ENCODE measurements around the gene KRTAP19-1. TPM values are rescaled to one million over a fixed set of nuclear protein-coding genes. Genes with fewer than 3 reads are reported as not detected.

Gene KRTAP19-1
- total RNA-seq, 1 donor: not detected

DNA sequence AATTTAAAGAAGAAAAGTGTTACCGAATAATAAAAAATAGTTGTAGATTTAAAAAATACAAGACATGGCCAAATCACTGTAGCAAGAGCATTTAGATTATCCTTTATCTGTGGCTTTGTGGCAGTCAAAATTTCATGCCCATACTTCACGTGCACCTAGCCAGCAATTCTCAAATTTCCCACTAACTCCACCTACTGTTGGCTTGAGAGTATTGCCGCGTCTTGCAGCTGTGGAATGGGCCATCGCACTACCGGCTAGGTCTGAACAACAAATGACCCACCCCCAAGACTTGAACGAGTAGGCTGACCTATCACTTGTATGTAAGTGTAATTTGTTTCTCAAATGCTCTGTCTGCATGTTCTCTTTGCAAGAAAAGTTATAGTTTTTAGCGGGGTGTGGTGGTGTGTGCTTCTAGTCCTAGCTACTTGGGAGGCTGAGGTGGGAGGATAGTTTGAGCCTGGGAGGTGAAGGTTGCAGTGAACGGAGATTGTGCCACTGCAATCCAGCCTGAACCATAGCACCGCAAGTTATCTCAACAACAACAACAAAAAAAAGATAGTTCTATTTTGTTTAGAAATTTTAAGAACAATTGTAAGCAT, 46.0 kb downstream of the KRTAP19-1 start:
- no peak overlapping the region for H3K4me3 ChIP-seq (ENCODE audit: low read depth, low read length)
- DNase-seq (ENCODE audit: low read depth): no peak
- TF ChIP-seq, protein P1, sequence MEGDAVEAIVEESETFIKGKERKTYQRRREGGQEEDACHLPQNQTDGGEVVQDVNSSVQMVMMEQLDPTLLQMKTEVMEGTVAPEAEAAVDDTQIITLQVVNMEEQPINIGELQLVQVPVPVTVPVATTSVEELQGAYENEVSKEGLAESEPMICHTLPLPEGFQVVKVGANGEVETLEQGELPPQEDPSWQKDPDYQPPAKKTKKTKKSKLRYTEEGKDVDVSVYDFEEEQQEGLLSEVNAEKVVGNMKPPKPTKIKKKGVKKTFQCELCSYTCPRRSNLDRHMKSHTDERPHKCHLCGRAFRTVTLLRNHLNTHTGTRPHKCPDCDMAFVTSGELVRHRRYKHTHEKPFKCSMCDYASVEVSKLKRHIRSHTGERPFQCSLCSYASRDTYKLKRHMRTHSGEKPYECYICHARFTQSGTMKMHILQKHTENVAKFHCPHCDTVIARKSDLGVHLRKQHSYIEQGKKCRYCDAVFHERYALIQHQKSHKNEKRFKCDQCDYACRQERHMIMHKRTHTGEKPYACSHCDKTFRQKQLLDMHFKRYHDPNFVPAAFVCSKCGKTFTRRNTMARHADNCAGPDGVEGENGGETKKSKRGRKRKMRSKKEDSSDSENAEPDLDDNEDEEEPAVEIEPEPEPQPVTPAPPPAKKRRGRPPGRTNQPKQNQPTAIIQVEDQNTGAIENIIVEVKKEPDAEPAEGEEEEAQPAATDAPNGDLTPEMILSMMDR (IDR thresholded peaks at IDR 0.05; ENCODE audit: insufficient read depth, low read depth, low read length): peak; percentile 36

DNA sequence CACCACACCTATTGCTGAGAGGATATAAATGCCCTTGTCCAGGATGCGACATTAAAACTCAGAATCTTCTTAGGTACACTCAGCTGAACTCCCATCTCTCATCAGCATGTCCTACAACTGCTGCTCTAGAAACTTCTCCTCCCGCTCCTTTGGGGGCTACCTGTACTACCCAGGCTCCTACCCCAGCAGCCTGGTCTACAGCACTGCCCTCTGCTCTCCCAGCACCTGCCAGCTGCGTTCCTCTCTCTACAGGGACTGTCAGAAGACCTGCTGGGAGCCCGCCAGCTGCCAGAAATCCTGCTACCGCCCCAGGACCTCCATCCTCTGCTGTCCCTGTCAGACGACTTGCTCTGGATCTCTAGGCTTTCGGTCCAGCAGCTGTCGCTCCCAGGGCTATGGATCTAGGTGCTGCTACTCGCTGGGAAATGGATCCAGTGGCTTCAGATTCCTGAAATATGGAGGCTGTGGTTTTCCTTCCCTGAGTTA, 50.0 kb downstream of the KRTAP19-1 start, which contains the start of gene KRTAP13-4:
KRTAP13-4 (plus strand) TSS at position 51 of the 486 bp plus-strand sequence; CDS start at position 107, 56 bp downstream.
- H3K4me3 ChIP-seq (ENCODE audit: low read depth, low read length): no peak within 1 kb of the TSS
- no peak for DNase-seq (ENCODE audit: low read depth)
- TF ChIP-seq, protein P1 (IDR thresholded peaks at IDR 0.05; ENCODE audit: insufficient read depth, low read depth, low read length): no peak

Small RNA genes within 50 kb of the gene (small RNA-seq; reads per million reads assigned to genes)
- gene AP000567.1 (not detected), gene KRTAP19-10P (not detected), gene KRTAP19-9P (not detected)

Other genes starting within 250 kb of the KRTAP19-1 start
- not detected in 2 replicates for gene KRTAP24-1, start 197.4 kb downstream of the KRTAP19-1 start, total RNA-seq
- gene KRTAP25-1, start 190.9 kb downstream of the KRTAP19-1 start, total RNA-seq: not detected in 2 replicates
- not detected in 2 replicates for gene KRTAP26-1, start 160.1 kb downstream of the KRTAP19-1 start, total RNA-seq
- not detected in 2 replicates for gene KRTAP27-1, start 142.7 kb downstream of the KRTAP19-1 start, total RNA-seq
- gene KRTAP23-1, start 131.8 kb downstream of the KRTAP19-1 start, total RNA-seq: not detected in 2 replicates
- gene KRTAP13-2, start 108.1 kb downstream of the KRTAP19-1 start, total RNA-seq: not detected in 2 replicates
- gene KRTAP13-1, start 84.3 kb downstream of the KRTAP19-1 start, total RNA-seq: not detected in 2 replicates
- not detected in 2 replicates for gene KRTAP13-3, start 54.4 kb downstream of the KRTAP19-1 start, total RNA-seq
- gene KRTAP13-4, start 50.1 kb downstream of the KRTAP19-1 start, total RNA-seq: not detected in 2 replicates
- gene KRTAP15-1, start 40.1 kb downstream of the KRTAP19-1 start, total RNA-seq: not detected in 2 replicates
- not detected in 2 replicates for gene KRTAP19-2, start 7.1 kb upstream of the KRTAP19-1 start, total RNA-seq
- gene KRTAP19-3, start 11.6 kb upstream of the KRTAP19-1 start, total RNA-seq: not detected in 2 replicates
- gene KRTAP19-4, start 16.8 kb upstream of the KRTAP19-1 start, total RNA-seq: not detected in 2 replicates
- not detected in 2 replicates for gene KRTAP19-5, start 21.8 kb upstream of the KRTAP19-1 start, total RNA-seq
- not detected in 2 replicates for gene KRTAP19-6, start 61.5 kb upstream of the KRTAP19-1 start, total RNA-seq
- not detected in 2 replicates for gene KRTAP19-7, start 80.9 kb upstream of the KRTAP19-1 start, total RNA-seq
- gene KRTAP22-2, start 110.0 kb upstream of the KRTAP19-1 start, total RNA-seq: not detected in 2 replicates
- gene KRTAP6-3, start 112.1 kb upstream of the KRTAP19-1 start, total RNA-seq: not detected in 2 replicates
- not detected in 2 replicates for gene KRTAP6-2, start 118.5 kb upstream of the KRTAP19-1 start, total RNA-seq
- not detected in 2 replicates for gene KRTAP22-1, start 120.7 kb upstream of the KRTAP19-1 start, total RNA-seq
- gene KRTAP6-1, start 133.6 kb upstream of the KRTAP19-1 start, total RNA-seq: not detected in 2 replicates
- not detected in 2 replicates for gene KRTAP20-1, start 136.1 kb upstream of the KRTAP19-1 start, total RNA-seq
- not detected in 2 replicates for gene KRTAP20-4, start 140.3 kb upstream of the KRTAP19-1 start, total RNA-seq
- gene KRTAP20-2, start 154.8 kb upstream of the KRTAP19-1 start, total RNA-seq: not detected in 2 replicates
- gene KRTAP20-3, start 162.5 kb upstream of the KRTAP19-1 start, total RNA-seq: not detected in 2 replicates
- not detected in 2 replicates for gene KRTAP21-3, start 238.4 kb upstream of the KRTAP19-1 start, total RNA-seq

Measured in fibroblast of villous mesenchyme (primary cell).